ENCODE data around the gene ETV5.

GRCh38 chr3:186097663-186098451 is 11.0 kb downstream of the ETV5 start:
- TF ChIP-seq EZH2 (IDR thresholded peaks at IDR 0.05; ENCODE audit: borderline replicate concordance, insufficient read depth, low read length, poor library complexity, severe bottlenecking) = no peak
- TF ChIP-seq, protein P1, sequence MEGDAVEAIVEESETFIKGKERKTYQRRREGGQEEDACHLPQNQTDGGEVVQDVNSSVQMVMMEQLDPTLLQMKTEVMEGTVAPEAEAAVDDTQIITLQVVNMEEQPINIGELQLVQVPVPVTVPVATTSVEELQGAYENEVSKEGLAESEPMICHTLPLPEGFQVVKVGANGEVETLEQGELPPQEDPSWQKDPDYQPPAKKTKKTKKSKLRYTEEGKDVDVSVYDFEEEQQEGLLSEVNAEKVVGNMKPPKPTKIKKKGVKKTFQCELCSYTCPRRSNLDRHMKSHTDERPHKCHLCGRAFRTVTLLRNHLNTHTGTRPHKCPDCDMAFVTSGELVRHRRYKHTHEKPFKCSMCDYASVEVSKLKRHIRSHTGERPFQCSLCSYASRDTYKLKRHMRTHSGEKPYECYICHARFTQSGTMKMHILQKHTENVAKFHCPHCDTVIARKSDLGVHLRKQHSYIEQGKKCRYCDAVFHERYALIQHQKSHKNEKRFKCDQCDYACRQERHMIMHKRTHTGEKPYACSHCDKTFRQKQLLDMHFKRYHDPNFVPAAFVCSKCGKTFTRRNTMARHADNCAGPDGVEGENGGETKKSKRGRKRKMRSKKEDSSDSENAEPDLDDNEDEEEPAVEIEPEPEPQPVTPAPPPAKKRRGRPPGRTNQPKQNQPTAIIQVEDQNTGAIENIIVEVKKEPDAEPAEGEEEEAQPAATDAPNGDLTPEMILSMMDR (IDR thresholded peaks at IDR 0.05; ENCODE audit: poor library complexity, severe bottlenecking) = no peak
- TF ChIP-seq SMC3 (conservative IDR thresholded peaks at IDR 0.05; ENCODE audit: poor library complexity) = no peak
- TF ChIP-seq EP300 (conservative IDR thresholded peaks at IDR 0.05; ENCODE audit: poor library complexity, severe bottlenecking) = no peak
- no peak for TF ChIP-seq MXI1 (conservative IDR thresholded peaks at IDR 0.05; ENCODE audit: poor library complexity, severe bottlenecking)
- TF ChIP-seq POLR2AphosphoS5 (IDR thresholded peaks at IDR 0.05) = no peak
- no peak for TF ChIP-seq RAD21 (conservative IDR thresholded peaks at IDR 0.05)
- TF ChIP-seq TAF1 (IDR thresholded peaks at IDR 0.05; ENCODE audit: low read depth) = no peak
